PC-9 (cell line): Measurements from ENCODE around the gene COPRS. TPM values are rescaled to one million over a fixed set of nuclear protein-coding genes. Genes with fewer than 3 reads are reported as not detected.

ENCODE experiments used
- BruUV-seq: library from RNA; stranded (reverse); fragments of 400-500 nt; replicated peaks from 2 replicates; lab custom pipeline; 2021; lab: Mats Ljungman, UMichigan
- CTCF ChIA-PET: fragments of 300-600 bp; sonication (Branson Sonifier 250); formaldehyde crosslinking; loops from one replicate; lab custom pipeline; 2022; ENCODE audit warnings: antibody characterized with exemption; lab: Charles Lee
- POLR2A ChIA-PET: fragments of 300-600 bp; sonication (Branson Sonifier 250); formaldehyde crosslinking; loops from one replicate; lab custom pipeline; 2022; ENCODE audit warnings: antibody characterized with exemption; ENCODE audit not compliant: unreplicated experiment; lab: Charles Lee
- DNase-seq, 2 experiments: peaks; one replicate each; pipeline versions ENCODE4 v3.0.0 to v3.0.0-alpha.2; 2015 to 2022; ENCODE audit warnings: mixed read lengths in 1 of 2
- H2AFZ ChIP-seq: fragments of 200-600 bp; sonication (generic); 2 replicates; pipeline ENCODE4 v1.8.1; 2017; ENCODE audit warnings: antibody characterized with exemption
- H3F3A ChIP-seq: fragments of 200-600 bp; sonication (generic); 2 replicates; pipeline ENCODE4 v1.8.1; 2017; ENCODE audit warnings: antibody characterized with exemption, mild to moderate bottlenecking, low read depth; ENCODE audit not compliant: insufficient read depth
- H3K27ac ChIP-seq: fragments of 200-600 bp; sonication (generic); 2 replicates; pipeline ENCODE4 v1.6.1; 2016; ENCODE audit warnings: mixed run types
- H3K27me3 ChIP-seq: fragments of 200-600 bp; sonication (generic); 2 replicates; pipeline ENCODE4 v1.6.1; 2016; ENCODE audit warnings: low read depth, mixed run types; ENCODE audit not compliant: insufficient read depth
- H3K36me3 ChIP-seq: fragments of 200-600 bp; sonication (generic); 2 replicates; pipeline ENCODE4 v1.6.1; 2016; ENCODE audit warnings: low read depth, mixed run types
- H3K4me1 ChIP-seq: fragments of 200-600 bp; sonication (generic); replicated peaks from 2 replicates; pipeline ENCODE4 v1.6.1; 2016; ENCODE audit warnings: mixed run types; ENCODE audit not compliant: insufficient read depth
- H3K4me2 ChIP-seq: fragments of 200-600 bp; sonication (generic); 2 replicates; pipeline ENCODE4 v1.6.1; 2017; ENCODE audit warnings: mixed run types
- H3K4me3 ChIP-seq: fragments of 200-600 bp; sonication (generic); 2 replicates; pipeline ENCODE4 v1.6.1; 2016; ENCODE audit warnings: mixed run types
- H3K79me2 ChIP-seq: fragments of 200-600 bp; sonication (generic); 2 replicates; pipeline ENCODE4 v1.6.1; 2017; ENCODE audit warnings: low read depth, mixed run types
- H3K9me2 ChIP-seq: fragments of 200-600 bp; sonication (generic); 2 replicates; pipeline ENCODE4 v1.8.1; 2017; ENCODE audit warnings: mild to moderate bottlenecking; ENCODE audit not compliant: insufficient read depth
- H3K9me3 ChIP-seq: fragments of 200-600 bp; sonication (generic); 2 replicates; pipeline ENCODE4 v1.8.1; 2016; ENCODE audit warnings: low read depth; ENCODE audit not compliant: insufficient read depth
- H4K20me1 ChIP-seq: fragments of 200-600 bp; sonication (generic); 2 replicates; pipeline ENCODE4 v1.8.1; 2017; ENCODE audit not compliant: insufficient read depth
- CTCF ChIP-seq: fragments of 200-600 bp; sonication (generic); conservative IDR thresholded peaks from 2 replicates; pipeline ENCODE4 v1.6.1; 2017; ENCODE audit warnings: mixed run types, antibody characterized with exemption, mild to moderate bottlenecking, moderate library complexity
- EZH2 ChIP-seq: fragments of 200-600 bp; sonication (generic); IDR thresholded peaks from 2 replicates; pipeline ENCODE4 v1.8.0; 2017; ENCODE audit warnings: antibody characterized with exemption, low read depth
- intact Hi-C: fragments of 100-400 bp; cut with micrococcal nuclease; formaldehyde crosslinking; loops from one replicate; pipeline ENCODE4 v1.10.0; 2022; ENCODE audit not compliant: unreplicated experiment
- total RNA-seq: library from RNA; stranded (reverse); gene quantifications from 2 replicates; pipeline ENCODE4 v1.2.3, GENCODE V29; 2021

Gene COPRS
- total RNA-seq, 1 experiment from 2014 or later = 48.3 TPM

DNA sequence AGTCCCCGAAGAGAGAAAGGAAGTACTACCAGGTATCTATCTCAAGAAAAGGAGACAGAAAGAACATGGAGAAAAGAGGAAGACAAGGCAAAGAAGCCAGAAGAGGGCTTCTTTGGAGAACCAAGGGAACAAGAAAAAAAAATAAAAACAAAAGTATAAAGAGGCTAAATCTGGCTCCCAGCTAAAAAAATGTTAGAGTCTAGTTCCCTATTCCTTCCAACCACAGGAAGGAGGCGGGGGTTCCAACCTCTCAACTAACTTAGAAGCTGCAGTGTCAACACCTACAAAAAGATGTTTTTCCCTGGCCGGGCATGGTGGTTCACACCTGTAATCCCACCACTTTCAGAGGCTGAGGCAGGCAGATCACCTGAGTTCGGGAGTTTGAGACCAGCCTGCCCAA lies 29.1 kb upstream of the COPRS start:
- H3K4me1 ChIP-seq = no peaks in the 10 kb centered on the region
- intact Hi-C loops = no loop called here
- H3K27ac ChIP-seq = no peak overlapping the region
- TF ChIP-seq EZH2 (no peak), CTCF (no peak)
- no peak overlapping the region for H3K4me3 ChIP-seq
- H3K9me2 ChIP-seq = no peaks in the 10 kb centered on the region
- H2AFZ ChIP-seq = no peak overlapping the region
- no peak overlapping the region for H3K4me2 ChIP-seq
- H3F3A ChIP-seq = peaks cover 3% of the 10 kb centered on the region; the same call in 1 of the 2 replicates
- peaks cover 32% of the 10 kb centered on the region for H3K36me3 ChIP-seq
- no TSS peak for BruUV-seq
- H4K20me1 ChIP-seq = peaks cover 7% of the 10 kb centered on the region; the same call in 1 of the 2 replicates
- no peaks in the 10 kb centered on the region for H3K79me2 ChIP-seq
- ChIA-PET CTCF (no interaction called here), POLR2A (interaction anchor here (0.7 kb wide), 1 partner anchor 14 kb away, joined by 53 read pairs; the partner anchor contains the start of gene UTP6)
- H3K9me3 ChIP-seq = no peaks in the 10 kb centered on the region
- DNase-seq = no peak
- no peaks in the 10 kb centered on the region for H3K27me3 ChIP-seq

GRCh38 chr17:31882571-31882970 lies 23.5 kb upstream of the COPRS start:
- no peaks in the 10 kb centered on the region for H3K4me1 ChIP-seq
- H3K9me3 ChIP-seq = no peaks in the 10 kb centered on the region
- no peak for DNase-seq
- H3K4me2 ChIP-seq = no peak overlapping the region
- H3K79me2 ChIP-seq = no peaks in the 10 kb centered on the region
- no peak overlapping the region for H2AFZ ChIP-seq
- no peak overlapping the region for H3K4me3 ChIP-seq
- no peak overlapping the region for H3K27ac ChIP-seq
- CTCF ChIA-PET = no interaction called here
- H3K27me3 ChIP-seq = no peaks in the 10 kb centered on the region
- H3K9me2 ChIP-seq = no peaks in the 10 kb centered on the region
- peaks cover 3% of the 10 kb centered on the region; the same call in 1 of the 2 replicates for H3F3A ChIP-seq
- no peak for TF ChIP-seq EZH2
- no peak for TF ChIP-seq CTCF
- intact Hi-C loops = no loop called here
- H3K36me3 ChIP-seq = peaks cover 22% of the 10 kb centered on the region
- 0 out of 2 replicates have a peak, but pooled peaks cover 3% of the 10 kb centered on the region for H4K20me1 ChIP-seq
- BruUV-seq = no TSS peak
- POLR2A ChIA-PET = no interaction called here

GRCh38 chr17:31880311-31880710 lies 21.3 kb upstream of the COPRS start:
- no peak overlapping the region for H3K27ac ChIP-seq
- intact Hi-C loops = no loop called here
- no TSS peak for BruUV-seq
- ChIA-PET CTCF (interaction anchor here (0.7 kb wide), 1 partner anchor 25 kb away, joined by 18 read pairs; no protein-coding TSS in a partner anchor), POLR2A (no interaction called here)
- no peaks in the 10 kb centered on the region for H3K27me3 ChIP-seq
- no peak for DNase-seq
- H3K4me2 ChIP-seq = no peak overlapping the region
- H2AFZ ChIP-seq = no peak overlapping the region
- no peaks in the 10 kb centered on the region for H3K79me2 ChIP-seq
- no peak overlapping the region for H3K4me3 ChIP-seq
- no peaks in the 10 kb centered on the region for H3K9me2 ChIP-seq
- TF ChIP-seq EZH2 = no peak
- TF ChIP-seq CTCF = no peak
- peaks cover 22% of the 10 kb centered on the region for H3K36me3 ChIP-seq
- H3K4me1 ChIP-seq = no peaks in the 10 kb centered on the region
- no peaks in the 10 kb centered on the region; the same call in 1 of the 2 replicates for H4K20me1 ChIP-seq
- H3K9me3 ChIP-seq = no peaks in the 10 kb centered on the region
- peaks cover 3% of the 10 kb centered on the region; the same call in 1 of the 2 replicates for H3F3A ChIP-seq
